ENCODE results near the gene APBB2.
"Not testable (repeated sequence)": the region's sequence is repeated elsewhere in the genome, so short reads cannot be mapped to it uniquely, and the experiment has no call there.

The APBB2 gene

DNA sequence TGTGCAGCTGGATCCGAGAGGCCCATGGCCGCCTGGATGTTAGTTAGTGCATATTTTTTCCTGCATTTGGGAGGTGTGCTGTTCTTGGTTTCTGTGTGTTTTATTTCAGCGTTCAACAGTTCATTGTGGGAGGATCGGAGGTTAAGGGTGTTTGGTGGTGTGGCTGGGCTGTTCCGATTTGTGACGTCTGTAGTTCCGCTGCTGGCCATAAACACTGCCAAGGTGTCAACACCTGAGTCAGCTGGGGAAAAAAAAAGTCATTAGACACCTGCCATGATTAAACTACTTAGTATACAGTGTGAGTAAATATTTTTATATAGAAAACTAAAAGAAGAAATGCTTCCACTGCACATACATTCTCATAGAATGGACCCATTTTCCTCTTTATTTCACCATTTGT is 200.2 kb downstream of the APBB2 start:
- no peaks in the 10 kb centered on the region for H3K4me1 ChIP-seq (ENCODE audit: control insufficient read depth, insufficient read depth, low read length, poor library complexity, severe bottlenecking)
- no peaks in the 10 kb centered on the region for H3K9me3 ChIP-seq (ENCODE audit: control insufficient read depth, low read length)
- H3K27ac ChIP-seq (ENCODE audit: low read depth, low read length, severe bottlenecking): no peak overlapping the region
- H3K4me3 ChIP-seq (ENCODE audit: extremely low read depth, insufficient read depth, low read length, poor library complexity, severe bottlenecking): no peak overlapping the region
- WGBS, 2 experiments (ENCODE audit: insufficient coverage in 2 of 2): 78 to 88% methylated on average over 2 to 6 of the region's 7 CpGs
- H3K36me3 ChIP-seq (ENCODE audit: control insufficient read depth, insufficient read depth, low read length): peaks cover 4% of the 10 kb centered on the region

DNA sequence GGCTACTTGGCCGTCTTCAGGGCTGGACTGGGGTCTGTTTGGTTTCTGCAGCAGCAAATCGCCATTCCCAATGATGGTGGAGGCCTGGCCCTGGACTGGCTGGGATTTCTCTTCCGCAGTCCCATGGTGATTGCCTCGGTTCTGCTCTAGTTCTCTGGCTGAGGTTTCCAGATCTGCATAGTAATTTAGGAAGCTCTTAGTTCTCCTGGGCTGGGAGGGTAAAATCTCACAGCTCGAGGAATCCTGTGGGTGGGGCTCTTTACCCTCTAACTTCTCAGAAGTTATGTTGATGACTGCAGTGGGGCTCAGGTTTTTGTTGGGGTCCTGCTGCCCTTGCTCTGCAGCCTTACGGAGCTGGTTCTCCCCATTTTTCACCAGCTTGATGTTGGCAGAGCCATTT is 200.6 kb downstream of the APBB2 start:
- H3K27ac ChIP-seq (ENCODE audit: low read depth, low read length, severe bottlenecking): no peak overlapping the region
- no peaks in the 10 kb centered on the region for H3K4me1 ChIP-seq (ENCODE audit: control insufficient read depth, insufficient read depth, low read length, poor library complexity, severe bottlenecking)
- H3K36me3 ChIP-seq (ENCODE audit: control insufficient read depth, insufficient read depth, low read length): peaks cover 4% of the 10 kb centered on the region
- H3K9me3 ChIP-seq (ENCODE audit: control insufficient read depth, low read length): no peaks in the 10 kb centered on the region
- no peak overlapping the region for H3K4me3 ChIP-seq (ENCODE audit: extremely low read depth, insufficient read depth, low read length, poor library complexity, severe bottlenecking)
- WGBS, 2 experiments (ENCODE audit: insufficient coverage in 2 of 2): 74 to 82% methylated on average over 6 of the region's 6 CpGs

DNA sequence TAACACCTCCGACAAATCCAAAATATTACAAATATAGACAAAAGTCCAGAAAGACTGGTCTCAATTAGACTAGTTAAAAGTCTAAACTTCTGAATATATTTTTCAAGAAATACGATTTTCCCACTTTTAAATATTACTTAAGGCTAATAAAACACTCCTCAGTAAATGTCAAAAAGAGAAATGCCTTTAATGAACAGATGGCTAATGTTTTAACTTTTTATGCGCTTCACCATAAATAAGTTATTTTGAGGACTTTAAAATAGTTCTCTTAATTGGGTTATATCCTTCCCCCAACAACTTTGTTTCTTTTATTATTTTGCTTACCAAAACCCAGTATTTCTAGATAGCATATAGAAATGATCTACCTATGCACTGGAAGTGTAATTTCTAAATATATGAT is 201.4 kb downstream of the APBB2 start:
- 100% methylated on average over 1 of the region's 3 CpGs; no CpG with 5 or more reads in 1 of the 2 experiments for WGBS, 2 experiments (ENCODE audit: insufficient coverage in 2 of 2)
- H3K4me1 ChIP-seq (ENCODE audit: control insufficient read depth, insufficient read depth, low read length, poor library complexity, severe bottlenecking): no peaks in the 10 kb centered on the region
- H3K36me3 ChIP-seq (ENCODE audit: control insufficient read depth, insufficient read depth, low read length): peaks cover 4% of the 10 kb centered on the region
- no peak overlapping the region for H3K4me3 ChIP-seq (ENCODE audit: extremely low read depth, insufficient read depth, low read length, poor library complexity, severe bottlenecking)
- no peak overlapping the region for H3K27ac ChIP-seq (ENCODE audit: low read depth, low read length, severe bottlenecking)
- no peaks in the 10 kb centered on the region for H3K9me3 ChIP-seq (ENCODE audit: control insufficient read depth, low read length)

DNA sequence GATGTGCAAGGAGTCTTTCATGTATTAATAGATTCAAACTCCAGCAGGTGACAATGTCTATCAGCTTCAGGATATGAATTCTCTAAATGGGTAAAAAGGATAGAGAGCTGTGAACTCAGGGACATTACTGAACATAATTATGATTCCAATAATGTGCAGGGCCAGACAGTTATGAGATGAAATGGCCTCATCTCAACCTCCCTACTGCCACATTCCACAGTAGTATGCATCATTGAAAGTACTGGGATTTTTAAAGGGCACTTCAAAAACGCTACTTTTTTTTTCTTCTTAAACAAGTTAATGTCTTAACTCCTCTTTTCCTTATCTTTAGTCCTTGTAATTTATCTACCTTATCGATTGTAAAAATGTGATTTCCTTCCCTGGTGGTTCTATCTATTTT is 202.0 kb downstream of the APBB2 start:
- no peak overlapping the region for H3K4me3 ChIP-seq (ENCODE audit: extremely low read depth, insufficient read depth, low read length, poor library complexity, severe bottlenecking)
- no peak overlapping the region for H3K27ac ChIP-seq (ENCODE audit: low read depth, low read length, severe bottlenecking)
- no peaks in the 10 kb centered on the region for H3K4me1 ChIP-seq (ENCODE audit: control insufficient read depth, insufficient read depth, low read length, poor library complexity, severe bottlenecking)
- peaks cover 4% of the 10 kb centered on the region for H3K36me3 ChIP-seq (ENCODE audit: control insufficient read depth, insufficient read depth, low read length)
- 100% methylated on average over 1 of the region's 2 CpGs; no CpG with 5 or more reads in 1 of the 2 experiments for WGBS, 2 experiments (ENCODE audit: insufficient coverage in 2 of 2)
- H3K9me3 ChIP-seq (ENCODE audit: control insufficient read depth, low read length): no peaks in the 10 kb centered on the region

DNA sequence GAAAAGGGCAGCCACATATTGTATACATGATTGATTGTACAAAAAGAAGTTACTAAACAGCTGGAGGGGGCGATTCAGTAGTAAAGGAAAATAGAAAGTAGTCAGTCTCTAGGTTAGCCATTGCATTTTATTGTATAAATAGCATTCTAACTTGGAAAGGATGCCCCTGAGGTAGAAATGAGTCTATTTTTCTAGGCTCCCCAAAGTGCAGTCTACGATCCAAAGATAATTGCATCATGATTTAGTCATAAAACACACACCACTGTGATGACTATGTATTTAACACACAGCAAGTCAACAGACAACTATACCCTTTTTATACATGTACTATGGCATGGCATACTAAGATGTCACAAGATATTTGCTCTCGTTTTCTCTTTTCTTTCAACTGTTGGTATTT is 204.9 kb downstream of the APBB2 start:
- Histone ChIP-seq H3K9me3 (ENCODE audit: control insufficient read depth, low read length) (peaks cover 3% of the 10 kb centered on the region), H3K36me3 (ENCODE audit: control insufficient read depth, insufficient read depth, low read length) (peaks cover 4% of the 10 kb centered on the region), H3K27ac (ENCODE audit: low read depth, low read length, severe bottlenecking) (no peak overlapping the region), H3K4me3 (ENCODE audit: extremely low read depth, insufficient read depth, low read length, poor library complexity, severe bottlenecking) (no peak overlapping the region), H3K4me1 (ENCODE audit: control insufficient read depth, insufficient read depth, low read length, poor library complexity, severe bottlenecking) (no peaks in the 10 kb centered on the region)
- 92% methylated on average over 2 of the region's 3 CpGs; no CpG with 5 or more reads in 1 of the 2 experiments for WGBS, 2 experiments (ENCODE audit: insufficient coverage in 2 of 2)

GRCh38 chr4:41006141-41006540 is 208.2 kb downstream of the APBB2 start:
- H3K36me3 ChIP-seq (ENCODE audit: control insufficient read depth, insufficient read depth, low read length): no peaks in the 10 kb centered on the region
- H3K27ac ChIP-seq (ENCODE audit: low read depth, low read length, severe bottlenecking): no peak overlapping the region

DNA sequence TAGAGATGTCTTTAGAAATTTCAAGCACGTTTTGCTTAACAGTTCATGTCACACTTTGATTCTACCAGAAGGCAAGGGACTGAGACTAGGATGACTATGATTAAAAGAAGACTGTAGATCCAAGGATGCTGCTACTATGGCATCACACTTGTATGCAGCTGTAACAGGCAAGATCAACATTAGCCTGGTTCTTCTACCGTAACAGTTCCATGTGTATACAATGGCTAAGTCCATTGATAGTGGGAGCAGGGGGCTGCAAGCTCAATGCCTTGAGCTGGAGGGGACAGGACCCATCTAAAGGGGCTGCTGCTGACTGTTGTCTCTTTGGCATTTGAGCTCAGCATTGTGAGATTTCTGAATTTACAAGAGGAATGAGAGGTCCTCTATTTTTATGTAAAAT is 212.0 kb downstream of the APBB2 start:
- peaks cover 3% of the 10 kb centered on the region for H3K9me3 ChIP-seq (ENCODE audit: control insufficient read depth, low read length)
- H3K4me1 ChIP-seq (ENCODE audit: control insufficient read depth, insufficient read depth, low read length, poor library complexity, severe bottlenecking): no peaks in the 10 kb centered on the region
- no peaks in the 10 kb centered on the region for H3K36me3 ChIP-seq (ENCODE audit: control insufficient read depth, insufficient read depth, low read length)
- no peak overlapping the region for H3K27ac ChIP-seq (ENCODE audit: low read depth, low read length, severe bottlenecking)
- no peak overlapping the region for H3K4me3 ChIP-seq (ENCODE audit: extremely low read depth, insufficient read depth, low read length, poor library complexity, severe bottlenecking)
- 73 to 94% methylated on average over 1 to 2 of the region's 2 CpGs for WGBS, 2 experiments (ENCODE audit: insufficient coverage in 2 of 2)

More at GRCh38 chr4:41006141-41006540, 208.2 kb downstream of the APBB2 start:
- no peaks in the 10 kb centered on the region for H3K4me1 ChIP-seq (ENCODE audit: control insufficient read depth, insufficient read depth, low read length, poor library complexity, severe bottlenecking)
- H3K4me3 ChIP-seq (ENCODE audit: extremely low read depth, insufficient read depth, low read length, poor library complexity, severe bottlenecking): no peak overlapping the region
- 83 to 89% methylated on average over 3 of the region's 4 CpGs for WGBS, 2 experiments (ENCODE audit: insufficient coverage in 2 of 2)
- peaks cover 3% of the 10 kb centered on the region for H3K9me3 ChIP-seq (ENCODE audit: control insufficient read depth, low read length)

DNA sequence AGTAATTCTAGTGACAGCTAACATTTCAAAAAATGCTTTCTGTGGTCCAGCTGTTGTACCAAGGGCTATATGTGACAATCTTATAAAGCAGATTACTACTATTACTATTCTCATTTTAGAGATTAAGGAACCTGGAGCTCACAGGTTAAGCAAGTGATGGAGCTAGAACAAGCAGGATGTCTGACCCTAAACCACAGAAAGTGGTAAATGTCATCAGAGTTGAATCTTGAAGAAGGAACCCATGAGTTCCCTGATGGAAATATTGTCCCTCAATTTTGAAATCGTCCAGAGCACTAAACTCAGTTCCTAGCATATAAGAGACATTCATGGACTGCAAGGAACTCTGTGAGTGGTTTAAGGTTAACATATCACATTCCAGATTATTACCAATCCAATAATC is 214.0 kb downstream of the APBB2 start:
- Histone ChIP-seq H3K4me3 (ENCODE audit: extremely low read depth, insufficient read depth, low read length, poor library complexity, severe bottlenecking) (no peak overlapping the region), H3K27ac (ENCODE audit: low read depth, low read length, severe bottlenecking) (no peak overlapping the region), H3K9me3 (ENCODE audit: control insufficient read depth, low read length) (no peaks in the 10 kb centered on the region), H3K4me1 (ENCODE audit: control insufficient read depth, insufficient read depth, low read length, poor library complexity, severe bottlenecking) (no peaks in the 10 kb centered on the region), H3K36me3 (ENCODE audit: control insufficient read depth, insufficient read depth, low read length) (no peaks in the 10 kb centered on the region)
- WGBS, 2 experiments (ENCODE audit: insufficient coverage in 2 of 2): no CpG with 5 or more reads among the region's 1 CpG

GRCh38 chr4:40998675-40999358 is 215.5 kb downstream of the APBB2 start:
- WGBS, 2 experiments (ENCODE audit: insufficient coverage in 2 of 2): 84 to 87% methylated on average over 5 to 7 of the region's 10 CpGs
- Histone ChIP-seq H3K4me1 (ENCODE audit: control insufficient read depth, insufficient read depth, low read length, poor library complexity, severe bottlenecking) (no peaks in the 10 kb centered on the region), H3K4me3 (ENCODE audit: extremely low read depth, insufficient read depth, low read length, poor library complexity, severe bottlenecking) (no peak overlapping the region), H3K9me3 (ENCODE audit: control insufficient read depth, low read length) (no peaks in the 10 kb centered on the region), H3K27ac (ENCODE audit: low read depth, low read length, severe bottlenecking) (no peak overlapping the region), H3K36me3 (ENCODE audit: control insufficient read depth, insufficient read depth, low read length) (no peaks in the 10 kb centered on the region)

- 100% methylated on average over 2 of the region's 2 CpGs; no CpG with 5 or more reads in 1 of the 2 experiments for WGBS, 2 experiments (ENCODE audit: insufficient coverage in 2 of 2)
- Histone ChIP-seq H3K36me3 (ENCODE audit: control insufficient read depth, insufficient read depth, low read length) (no peaks in the 10 kb centered on the region), H3K4me3 (ENCODE audit: extremely low read depth, insufficient read depth, low read length, poor library complexity, severe bottlenecking) (no peak overlapping the region), H3K4me1 (ENCODE audit: control insufficient read depth, insufficient read depth, low read length, poor library complexity, severe bottlenecking) (peaks cover 17% of the 10 kb centered on the region), H3K27ac (ENCODE audit: low read depth, low read length, severe bottlenecking) (no peak overlapping the region), H3K9me3 (ENCODE audit: control insufficient read depth, low read length) (no peaks in the 10 kb centered on the region)
These were observed 218.5 kb downstream of the APBB2 start for GRCh38 chr4:40995850-40996249.

DNA sequence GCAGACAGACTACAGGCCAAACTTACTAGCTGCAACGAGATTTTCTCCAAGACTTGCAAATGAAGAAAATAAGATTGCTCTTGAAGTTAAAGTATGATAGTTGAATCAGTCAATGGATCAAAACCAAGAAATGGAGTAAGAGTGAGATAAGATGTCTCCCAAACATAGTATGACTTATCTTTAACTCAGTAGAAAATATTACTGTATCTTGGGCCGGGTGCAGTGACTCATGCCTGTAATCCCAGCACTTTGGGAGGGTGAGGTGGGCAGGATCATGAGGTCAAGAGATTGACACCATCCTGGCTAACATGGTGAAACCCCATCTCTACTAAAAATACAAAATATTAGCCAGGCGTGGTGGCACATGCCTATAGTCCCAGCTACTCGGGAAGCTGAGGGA is 220.0 kb downstream of the APBB2 start:
- H3K36me3 ChIP-seq (ENCODE audit: control insufficient read depth, insufficient read depth, low read length); H3K27ac ChIP-seq (ENCODE audit: low read depth, low read length, severe bottlenecking); H3K9me3 ChIP-seq (ENCODE audit: control insufficient read depth, low read length); H3K4me3 ChIP-seq (ENCODE audit: extremely low read depth, insufficient read depth, low read length, poor library complexity, severe bottlenecking): not testable (repeated sequence)
- peaks cover 26% of the 10 kb centered on the region for H3K4me1 ChIP-seq (ENCODE audit: control insufficient read depth, insufficient read depth, low read length, poor library complexity, severe bottlenecking)
- WGBS, 2 experiments (ENCODE audit: insufficient coverage in 2 of 2): 95% methylated on average over 4 of the region's 4 CpGs; no CpG with 5 or more reads in 1 of the 2 experiments

Data from mesodermal cell (in vitro differentiated cells).